Chondrocyte (in vitro differentiated cells): ENCODE results near the gene S100PBP. TPM values are rescaled to one million over a fixed set of nuclear protein-coding genes. Genes with fewer than 3 reads are reported as not detected.
A peak's percentile ranks its signal among the peaks of the same experiment; 100 is the strongest.

Experiments used
- DNase-seq: peaks from one replicate; pipeline ENCODE4 v3.0.0; 2021; ENCODE audit warnings: mixed read lengths, low spot score
- H3K27ac Mint-ChIP-seq: one replicate; pipeline ENCODE4 v1.8.0; 2021; ENCODE audit warnings: mild to moderate bottlenecking, moderate library complexity, mixed read lengths; ENCODE audit not compliant: unreplicated experiment
- H3K27me3 Mint-ChIP-seq: 2 replicates; pipeline ENCODE4 v1.8.0; 2021; ENCODE audit warnings: low read depth, mixed read lengths
- H3K36me3 Mint-ChIP-seq: 2 replicates; pipeline ENCODE4 v1.8.0; 2021; ENCODE audit warnings: low read depth, mixed read lengths
- H3K4me1 Mint-ChIP-seq: 2 replicates; pipeline ENCODE4 v1.8.0; 2021; ENCODE audit warnings: low read depth, mild to moderate bottlenecking, mixed read lengths
- H3K4me3 Mint-ChIP-seq: one replicate; pipeline ENCODE4 v1.8.0; 2021; ENCODE audit warnings: mild to moderate bottlenecking, moderate library complexity, mixed read lengths; ENCODE audit not compliant: unreplicated experiment
- H3K9me3 Mint-ChIP-seq: 2 replicates; pipeline ENCODE4 v1.8.0; 2021; ENCODE audit warnings: low read depth, mixed read lengths
- total RNA-seq: library from RNA; stranded (reverse); gene quantifications from 3 replicates; pipeline ENCODE4 v1.2.1, GENCODE V29; 2021
- TF ChIP-seq, protein P1 (sequence below): fragments of 200-600 bp; sonication (generic); IDR thresholded peaks from 2 replicates; pipeline ENCODE4 v1.5.0; 2021; ENCODE audit warnings: antibody characterized with exemption, mild to moderate bottlenecking, moderate library complexity

S100PBP gene
- total RNA-seq, 1 donor from 2014 or later: 40.5 TPM

DNA sequence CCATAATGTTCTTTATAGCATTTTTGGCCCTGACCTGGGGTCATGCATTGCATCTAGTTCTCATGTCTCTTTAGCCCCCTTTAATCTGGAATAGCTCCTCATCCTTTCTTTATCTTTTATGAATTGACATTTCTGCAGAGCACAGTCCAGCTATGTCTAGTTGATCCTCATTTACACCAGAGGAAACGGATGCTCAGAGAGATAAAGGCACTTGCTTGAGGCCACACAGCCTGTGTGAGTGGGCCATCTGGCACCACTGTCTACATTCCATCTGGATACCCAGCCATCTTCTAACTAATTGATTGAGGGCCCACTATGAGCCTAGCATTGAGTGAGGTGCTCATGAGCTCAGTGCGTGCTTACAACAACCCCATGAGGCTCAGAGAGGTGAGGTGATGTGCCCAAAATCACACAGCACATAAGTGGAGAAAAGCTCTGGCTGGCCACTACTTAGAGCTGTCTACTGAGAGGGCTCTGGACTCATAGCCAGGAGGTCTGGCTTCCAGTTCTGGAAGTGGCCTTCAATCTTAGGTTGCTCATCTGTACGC is 72.4 kb downstream of the S100PBP start:
- no peak overlapping the region for H3K4me3 Mint-ChIP-seq
- H3K9me3 Mint-ChIP-seq: no peaks in the 10 kb centered on the region
- no peak for DNase-seq
- H3K27ac Mint-ChIP-seq: no peak overlapping the region
- TF ChIP-seq, protein P1, sequence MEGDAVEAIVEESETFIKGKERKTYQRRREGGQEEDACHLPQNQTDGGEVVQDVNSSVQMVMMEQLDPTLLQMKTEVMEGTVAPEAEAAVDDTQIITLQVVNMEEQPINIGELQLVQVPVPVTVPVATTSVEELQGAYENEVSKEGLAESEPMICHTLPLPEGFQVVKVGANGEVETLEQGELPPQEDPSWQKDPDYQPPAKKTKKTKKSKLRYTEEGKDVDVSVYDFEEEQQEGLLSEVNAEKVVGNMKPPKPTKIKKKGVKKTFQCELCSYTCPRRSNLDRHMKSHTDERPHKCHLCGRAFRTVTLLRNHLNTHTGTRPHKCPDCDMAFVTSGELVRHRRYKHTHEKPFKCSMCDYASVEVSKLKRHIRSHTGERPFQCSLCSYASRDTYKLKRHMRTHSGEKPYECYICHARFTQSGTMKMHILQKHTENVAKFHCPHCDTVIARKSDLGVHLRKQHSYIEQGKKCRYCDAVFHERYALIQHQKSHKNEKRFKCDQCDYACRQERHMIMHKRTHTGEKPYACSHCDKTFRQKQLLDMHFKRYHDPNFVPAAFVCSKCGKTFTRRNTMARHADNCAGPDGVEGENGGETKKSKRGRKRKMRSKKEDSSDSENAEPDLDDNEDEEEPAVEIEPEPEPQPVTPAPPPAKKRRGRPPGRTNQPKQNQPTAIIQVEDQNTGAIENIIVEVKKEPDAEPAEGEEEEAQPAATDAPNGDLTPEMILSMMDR: no peak
- H3K36me3 Mint-ChIP-seq: no peaks in the 10 kb centered on the region
- H3K27me3 Mint-ChIP-seq: peaks cover 42% of the 10 kb centered on the region
- H3K4me1 Mint-ChIP-seq: peaks cover 14% of the 10 kb centered on the region

DNA sequence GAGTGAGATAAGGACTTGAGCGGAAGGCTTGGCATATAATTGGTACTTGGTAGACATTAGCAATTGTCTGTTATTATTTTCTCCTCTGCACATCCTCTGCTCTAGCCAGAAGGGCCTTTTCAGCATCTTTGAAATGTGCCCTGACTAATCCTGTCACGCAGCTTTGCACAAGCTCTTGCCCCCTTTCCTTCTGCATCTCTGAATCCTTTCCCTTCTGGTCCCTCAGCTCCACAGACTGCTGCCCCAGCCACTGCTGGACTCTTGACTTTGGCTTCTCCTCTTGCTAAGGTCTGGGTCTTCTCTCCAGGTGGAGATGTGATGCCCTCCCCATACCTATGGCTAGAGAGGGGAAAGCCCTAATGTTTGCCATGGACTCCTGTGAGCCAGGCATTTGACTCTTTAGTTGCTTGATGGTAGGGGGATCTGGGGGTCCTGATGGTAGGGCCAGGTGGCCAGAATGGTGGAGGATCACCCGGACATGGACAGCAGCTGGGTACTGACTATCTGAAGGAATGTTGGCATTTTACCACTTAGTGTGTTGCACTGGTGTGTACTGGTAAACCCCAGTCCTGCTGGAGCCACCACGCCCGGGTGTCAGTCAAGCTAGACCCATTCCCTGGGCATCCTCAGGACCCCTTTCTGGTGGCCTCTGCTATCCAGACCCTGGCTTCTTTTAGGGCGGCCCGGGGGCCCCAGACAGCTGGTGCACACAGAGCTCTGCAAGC is 73.2 kb downstream of the S100PBP start:
- Mint-ChIP-seq H3K27me3 (peaks cover 35% of the 10 kb centered on the region), H3K27ac (no peak overlapping the region), H3K36me3 (no peaks in the 10 kb centered on the region), H3K4me1 (peaks cover 14% of the 10 kb centered on the region), H3K4me3 (no peak overlapping the region), H3K9me3 (no peaks in the 10 kb centered on the region)
- TF ChIP-seq, protein P1: no peak
- DNase-seq: no peak

GRCh38 chr1:32891241-32891570 is 73.8 kb downstream of the S100PBP start:
- H3K27me3 Mint-ChIP-seq: peaks cover 35% of the 10 kb centered on the region
- no peak overlapping the region for H3K27ac Mint-ChIP-seq
- H3K9me3 Mint-ChIP-seq: no peaks in the 10 kb centered on the region
- TF ChIP-seq, protein P1: no peak
- peaks cover 14% of the 10 kb centered on the region for H3K4me1 Mint-ChIP-seq
- H3K36me3 Mint-ChIP-seq: no peaks in the 10 kb centered on the region
- DNase-seq: no peak
- H3K4me3 Mint-ChIP-seq: no peak overlapping the region

- H3K9me3 Mint-ChIP-seq: no peaks in the 10 kb centered on the region
- H3K27ac Mint-ChIP-seq: no peak overlapping the region
- peaks cover 35% of the 10 kb centered on the region for H3K27me3 Mint-ChIP-seq
- peaks cover 14% of the 10 kb centered on the region for H3K4me1 Mint-ChIP-seq
- no peak for DNase-seq
- H3K36me3 Mint-ChIP-seq: no peaks in the 10 kb centered on the region
- TF ChIP-seq, protein P1: no peak
- H3K4me3 Mint-ChIP-seq: peak overlapping the region; percentile 42
Measured at GRCh38 chr1:32891630-32892029, 74.2 kb downstream of the S100PBP start.

DNA sequence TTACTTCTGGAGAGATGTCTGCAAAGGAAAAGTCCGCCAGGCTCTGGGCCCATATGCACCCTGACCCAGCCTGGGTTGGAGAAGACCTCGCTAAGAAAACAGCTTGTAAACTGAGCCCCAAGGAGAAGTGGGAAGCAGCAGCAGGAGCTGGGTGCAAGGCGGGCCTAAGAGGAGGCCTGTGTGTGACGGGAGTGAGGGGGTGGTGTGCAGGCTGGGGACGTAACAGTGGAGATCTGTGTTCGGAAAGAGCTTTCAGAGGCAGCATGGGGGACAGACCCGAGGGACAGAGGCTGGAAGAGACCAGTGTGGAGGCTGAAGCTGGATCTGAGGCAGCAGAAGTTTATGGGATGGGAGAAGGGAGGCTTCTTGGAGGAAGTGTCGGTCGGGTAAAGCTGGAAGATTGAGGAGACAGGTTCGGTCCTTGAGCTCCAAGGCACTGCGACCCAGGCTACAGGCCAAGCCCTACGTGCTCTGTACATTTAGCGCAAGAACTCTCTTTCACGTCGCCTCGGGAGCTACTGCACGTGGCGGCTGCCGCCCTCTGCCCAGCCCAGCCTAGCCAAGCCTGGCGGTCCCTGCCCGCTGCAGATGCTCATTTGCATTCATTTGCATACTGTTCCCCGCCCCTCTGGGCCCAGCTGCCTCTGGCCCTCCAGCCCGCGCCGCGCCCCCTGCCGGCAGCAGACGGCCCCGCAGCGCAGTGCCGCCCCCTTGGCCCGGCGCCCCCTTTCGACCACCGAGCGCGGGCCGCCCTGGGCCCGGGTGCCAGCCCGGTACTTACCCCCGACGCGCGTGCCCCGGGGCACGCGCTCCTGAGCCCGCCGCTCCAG is 75.1 kb downstream of the S100PBP start:
- peak overlapping the region; percentile 69 for H3K4me3 Mint-ChIP-seq
- peaks cover 14% of the 10 kb centered on the region for H3K4me1 Mint-ChIP-seq
- TF ChIP-seq, protein P1: peak; percentile 83
- H3K36me3 Mint-ChIP-seq: no peaks in the 10 kb centered on the region
- no peak for DNase-seq
- peaks cover 33% of the 10 kb centered on the region for H3K27me3 Mint-ChIP-seq
- no peak overlapping the region for H3K27ac Mint-ChIP-seq
- H3K9me3 Mint-ChIP-seq: no peaks in the 10 kb centered on the region
